NCI-H2227 (cell line): Measurements from ENCODE around the gene BCKDHB.
"Not testable (repeated sequence)": the region's sequence is repeated elsewhere in the genome, so short reads cannot be mapped to it uniquely, and the experiment has no call there.

Source experiments
- DNase-seq: peaks from one replicate; lab custom pipeline; 2025; ENCODE audit not compliant: unreplicated experiment; lab: John Stamatoyannopoulos, UW

Gene BCKDHB

GRCh38 chr6:80254716-80255115 is 148.2 kb downstream of the BCKDHB start:
- DNase-seq: no peak

- DNase-seq: no peak
Observed at GRCh38 chr6:80256691-80257090, 150.2 kb downstream of the BCKDHB start.

GRCh38 chr6:80259118-80259517 is 152.6 kb downstream of the BCKDHB start:
- DNase-seq: no peak

GRCh38 chr6:80263585-80263984 is 157.1 kb downstream of the BCKDHB start:
- DNase-seq: no peak

- no peak for DNase-seq
Observed at GRCh38 chr6:80268865-80269730, 162.6 kb downstream of the BCKDHB start.

GRCh38 chr6:80271074-80271473 is 164.6 kb downstream of the BCKDHB start:
- no peak for DNase-seq

GRCh38 chr6:80272988-80273387 is 166.5 kb downstream of the BCKDHB start:
- DNase-seq: no peak

GRCh38 chr6:80276861-80277260 is 170.4 kb downstream of the BCKDHB start:
- no peak for DNase-seq

GRCh38 chr6:80277501-80277900 is 171.0 kb downstream of the BCKDHB start:
- DNase-seq: no peak

- DNase-seq: no peak
Observed at GRCh38 chr6:80280262-80281010, 174.0 kb downstream of the BCKDHB start.

- no peak for DNase-seq
Observed at GRCh38 chr6:80282913-80283554, 176.6 kb downstream of the BCKDHB start.

- no peak for DNase-seq
Observed at GRCh38 chr6:80287112-80287511, 180.6 kb downstream of the BCKDHB start.

- DNase-seq: no peak
Observed at GRCh38 chr6:80287607-80288006, 181.1 kb downstream of the BCKDHB start.

- DNase-seq: no peak
Observed at GRCh38 chr6:80289727-80290126, 183.3 kb downstream of the BCKDHB start.

- DNase-seq: not testable (repeated sequence)
Observed at GRCh38 chr6:80294531-80294930, 188.1 kb downstream of the BCKDHB start.

- DNase-seq: no peak
Observed at GRCh38 chr6:80302716-80303115, 196.2 kb downstream of the BCKDHB start.

GRCh38 chr6:80304014-80304413 is 197.5 kb downstream of the BCKDHB start:
- no peak for DNase-seq

- no peak for DNase-seq
Observed at GRCh38 chr6:80314531-80314930, 208.1 kb downstream of the BCKDHB start.

GRCh38 chr6:80316686-80317231 is 210.3 kb downstream of the BCKDHB start:
- no peak for DNase-seq

GRCh38 chr6:80319196-80319595 is 212.7 kb downstream of the BCKDHB start:
- DNase-seq: no peak

- no peak for DNase-seq
Observed at GRCh38 chr6:80321011-80321410, 214.5 kb downstream of the BCKDHB start.
